ENCODE results near the gene DYNC1I1. TPM values are rescaled to one million over a fixed set of nuclear protein-coding genes. Genes with fewer than 3 reads are reported as not detected.

DYNC1I1 gene
- total and polyA plus RNA-seq, 10 donors = 0.21 to 7.5 (median 0.86) TPM

DNA sequence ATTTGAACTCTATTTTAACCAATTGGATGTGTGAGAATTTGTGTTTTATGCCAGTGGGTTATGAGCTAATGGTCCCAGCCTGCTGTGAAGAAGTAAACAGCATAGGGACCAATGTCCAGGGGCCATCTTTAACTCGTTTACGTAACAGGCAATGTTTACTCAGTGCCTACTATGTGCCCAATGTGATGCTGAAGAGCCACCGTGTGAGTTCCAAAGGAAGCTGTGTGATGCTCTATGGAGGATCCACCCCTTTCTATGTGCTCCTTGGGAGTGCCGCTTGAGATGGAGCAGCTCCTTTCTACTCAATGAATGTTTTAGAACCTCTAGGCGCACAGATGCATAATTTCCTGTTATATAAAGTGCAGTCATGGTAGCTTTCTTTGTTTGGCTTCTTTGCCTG lies 21.3 kb downstream of the DYNC1I1 start:
- H3K27ac ChIP-seq = no peak overlapping the region
- H3K9me3 ChIP-seq = no peaks in the 10 kb centered on the region
- DNase-seq = no peak
- no peak overlapping the region for H3K4me3 ChIP-seq
- no peaks in the 10 kb centered on the region for H3K4me1 ChIP-seq
- no peak for TF ChIP-seq POLR2A (IDR thresholded peaks at IDR 0.05)
- TF ChIP-seq, protein P1, sequence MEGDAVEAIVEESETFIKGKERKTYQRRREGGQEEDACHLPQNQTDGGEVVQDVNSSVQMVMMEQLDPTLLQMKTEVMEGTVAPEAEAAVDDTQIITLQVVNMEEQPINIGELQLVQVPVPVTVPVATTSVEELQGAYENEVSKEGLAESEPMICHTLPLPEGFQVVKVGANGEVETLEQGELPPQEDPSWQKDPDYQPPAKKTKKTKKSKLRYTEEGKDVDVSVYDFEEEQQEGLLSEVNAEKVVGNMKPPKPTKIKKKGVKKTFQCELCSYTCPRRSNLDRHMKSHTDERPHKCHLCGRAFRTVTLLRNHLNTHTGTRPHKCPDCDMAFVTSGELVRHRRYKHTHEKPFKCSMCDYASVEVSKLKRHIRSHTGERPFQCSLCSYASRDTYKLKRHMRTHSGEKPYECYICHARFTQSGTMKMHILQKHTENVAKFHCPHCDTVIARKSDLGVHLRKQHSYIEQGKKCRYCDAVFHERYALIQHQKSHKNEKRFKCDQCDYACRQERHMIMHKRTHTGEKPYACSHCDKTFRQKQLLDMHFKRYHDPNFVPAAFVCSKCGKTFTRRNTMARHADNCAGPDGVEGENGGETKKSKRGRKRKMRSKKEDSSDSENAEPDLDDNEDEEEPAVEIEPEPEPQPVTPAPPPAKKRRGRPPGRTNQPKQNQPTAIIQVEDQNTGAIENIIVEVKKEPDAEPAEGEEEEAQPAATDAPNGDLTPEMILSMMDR (IDR thresholded peaks at IDR 0.05 in 8 of 11, conservative IDR thresholded peaks at IDR 0.05 in 3 of 11) = no peak
- TF ChIP-seq POLR2AphosphoS5 (IDR thresholded peaks at IDR 0.05) = no peak
- intact Hi-C loops (cut with DNase I; ENCODE audit: low total_unique reads) = no loop called here
- no peaks in the 10 kb centered on the region for H3K36me3 ChIP-seq
- 88 to 94% (median 90%) methylated on average over 5 of the region's 5 CpGs for WGBS, 5 donors
- H3K27me3 ChIP-seq (replicated peaks in 1 of 7) = no peaks in the 10 kb centered on the region

DNA sequence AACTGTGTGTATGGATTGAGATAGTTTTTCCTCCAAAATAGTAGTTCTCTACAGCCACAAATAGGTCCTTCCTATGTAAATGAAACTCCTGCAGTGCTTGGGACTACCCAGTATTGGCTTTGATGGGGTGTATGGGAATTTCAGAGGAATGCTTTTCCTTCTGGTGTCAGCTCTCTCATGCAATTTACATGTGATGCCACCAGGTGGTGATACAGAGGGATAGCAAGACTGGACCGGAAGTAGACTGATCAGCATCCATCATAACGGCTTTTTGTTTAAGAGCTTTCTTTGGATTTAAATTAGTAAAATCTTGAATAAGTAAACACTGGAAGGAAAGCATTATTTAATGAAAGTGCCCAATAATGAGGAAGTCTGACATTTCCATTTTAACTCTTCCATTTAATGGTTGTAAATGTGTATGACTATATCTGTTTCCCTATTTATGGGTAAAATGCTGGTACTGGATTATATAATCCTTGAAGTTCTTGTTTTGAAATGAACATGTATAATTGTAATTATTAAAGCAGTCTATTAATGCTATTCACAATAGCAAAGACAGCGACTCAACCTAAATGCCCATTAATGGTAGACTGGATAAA lies 22.7 kb downstream of the DYNC1I1 start:
- Histone ChIP-seq H3K36me3 (no peaks in the 10 kb centered on the region), H3K4me1 (no peaks in the 10 kb centered on the region), H3K27ac (no peak overlapping the region), H3K4me3 (no peak overlapping the region), H3K9me3 (no peaks in the 10 kb centered on the region), H3K27me3 (replicated peaks in 1 of 7) (no peaks in the 10 kb centered on the region)
- no peak for DNase-seq
- intact Hi-C loops (cut with DNase I; ENCODE audit: low total_unique reads) = no loop called here
- WGBS, 5 donors = 71 to 82% (median 78%) methylated on average over 3 of the region's 3 CpGs
- no peak for TF ChIP-seq POLR2A (IDR thresholded peaks at IDR 0.05)
- TF ChIP-seq, protein P1 (IDR thresholded peaks at IDR 0.05 in 8 of 11, conservative IDR thresholded peaks at IDR 0.05 in 3 of 11) = peak in 5 of 11 experiments; percentile 14 to 32 (median 19)

DNA sequence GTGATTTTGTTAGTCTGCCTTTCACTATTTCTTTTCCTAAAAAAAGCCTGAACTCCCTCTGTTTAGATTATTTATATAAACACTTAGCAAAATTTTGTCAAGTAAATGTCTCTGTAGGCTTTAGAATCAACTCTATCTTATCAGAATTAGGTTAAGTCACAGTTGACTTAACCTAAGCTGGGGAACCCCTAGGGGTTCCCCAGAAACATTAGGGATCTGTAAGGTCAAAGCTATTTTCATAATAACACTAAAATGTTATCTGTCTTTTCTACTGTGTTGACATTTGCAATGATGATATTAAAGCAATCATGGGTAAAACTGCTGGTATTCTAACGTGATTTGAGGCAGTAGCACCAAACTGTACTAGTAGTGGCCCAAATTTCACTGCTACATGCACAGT lies 24.3 kb downstream of the DYNC1I1 start:
- H3K4me3 ChIP-seq = no peak overlapping the region
- H3K27me3 ChIP-seq (replicated peaks in 1 of 7) = no peaks in the 10 kb centered on the region
- no peak overlapping the region for H3K27ac ChIP-seq
- intact Hi-C loops (cut with DNase I; ENCODE audit: low total_unique reads) = no loop called here
- TF ChIP-seq, protein P1 (IDR thresholded peaks at IDR 0.05 in 8 of 11, conservative IDR thresholded peaks at IDR 0.05 in 3 of 11) = no peak
- TF ChIP-seq POLR2A (IDR thresholded peaks at IDR 0.05) (no peak), POLR2AphosphoS5 (IDR thresholded peaks at IDR 0.05) (no peak)
- H3K4me1 ChIP-seq = no peaks in the 10 kb centered on the region
- DNase-seq = no peak
- no peaks in the 10 kb centered on the region for H3K9me3 ChIP-seq
- WGBS, 5 donors = 51 to 71% (median 62%) methylated on average over 1 of the region's 1 CpG
- H3K36me3 ChIP-seq = no peaks in the 10 kb centered on the region

DNA sequence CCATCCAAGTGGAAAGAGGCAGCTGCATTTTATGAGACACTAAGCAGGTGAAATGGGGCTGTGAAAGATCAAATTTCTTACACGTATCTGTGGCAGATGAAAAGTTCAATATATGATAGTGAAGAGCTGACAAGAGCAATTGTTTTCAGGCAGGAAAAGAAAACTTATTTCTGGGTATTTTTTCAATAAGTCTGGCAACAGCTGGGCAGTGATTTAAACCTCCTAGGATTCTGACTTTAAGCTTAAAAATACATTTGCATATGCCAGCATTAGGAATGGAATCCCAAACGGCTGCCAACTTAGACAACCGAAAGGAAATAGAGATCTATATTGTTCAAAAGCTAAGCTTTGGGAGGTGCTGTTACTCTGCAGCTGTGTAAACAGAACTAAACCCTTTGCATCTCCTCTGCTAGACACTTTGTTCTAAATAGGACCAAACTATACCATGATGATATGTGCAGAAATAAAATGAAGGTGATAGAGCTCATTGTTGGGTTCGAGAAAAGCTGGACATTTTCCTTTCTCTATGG lies 26.1 kb downstream of the DYNC1I1 start:
- Histone ChIP-seq H3K27me3 (replicated peaks in 1 of 7) (no peaks in the 10 kb centered on the region), H3K4me1 (no peaks in the 10 kb centered on the region), H3K36me3 (no peaks in the 10 kb centered on the region), H3K9me3 (no peaks in the 10 kb centered on the region), H3K4me3 (no peak overlapping the region), H3K27ac (no peak overlapping the region)
- intact Hi-C loops (cut with DNase I; ENCODE audit: low total_unique reads) = no loop called here
- no peak for DNase-seq
- WGBS, 5 donors = 49 to 71% (median 61%) methylated on average over 4 of the region's 4 CpGs
- no peak for TF ChIP-seq POLR2A (IDR thresholded peaks at IDR 0.05)
- no peak for TF ChIP-seq POLR2AphosphoS5 (IDR thresholded peaks at IDR 0.05)
- TF ChIP-seq, protein P1 (IDR thresholded peaks at IDR 0.05 in 8 of 11, conservative IDR thresholded peaks at IDR 0.05 in 3 of 11) = no peak
